Neuron (in vitro differentiated cells): ENCODE results near the gene NOP9.

Experiments used
- H2AFZ ChIP-seq: one replicate; pipeline ENCODE4 v1.6.1; 2013; ENCODE audit warnings: low read depth, mild to moderate bottlenecking, inconsistent platforms, low read length, moderate library complexity
- H3K27me3 ChIP-seq: one replicate; pipeline ENCODE4 v1.6.1; 2013; ENCODE audit warnings: low read length; ENCODE audit not compliant: insufficient read depth
- H3K36me3 ChIP-seq: one replicate; pipeline ENCODE4 v1.6.1; 2013; ENCODE audit warnings: low read length; ENCODE audit not compliant: insufficient read depth
- H3K4me1 ChIP-seq: one replicate; pipeline ENCODE4 v1.6.1; 2013; ENCODE audit warnings: low read length; ENCODE audit not compliant: insufficient read depth
- H3K4me3 ChIP-seq: 2 replicates; pipeline ENCODE4 v1.5.1; 2013; ENCODE audit warnings: mild to moderate bottlenecking, low read length, moderate library complexity
- H3K9me3 ChIP-seq: one replicate; pipeline ENCODE4 v1.6.1; 2013; ENCODE audit warnings: low read length

NOP9 gene

DNA sequence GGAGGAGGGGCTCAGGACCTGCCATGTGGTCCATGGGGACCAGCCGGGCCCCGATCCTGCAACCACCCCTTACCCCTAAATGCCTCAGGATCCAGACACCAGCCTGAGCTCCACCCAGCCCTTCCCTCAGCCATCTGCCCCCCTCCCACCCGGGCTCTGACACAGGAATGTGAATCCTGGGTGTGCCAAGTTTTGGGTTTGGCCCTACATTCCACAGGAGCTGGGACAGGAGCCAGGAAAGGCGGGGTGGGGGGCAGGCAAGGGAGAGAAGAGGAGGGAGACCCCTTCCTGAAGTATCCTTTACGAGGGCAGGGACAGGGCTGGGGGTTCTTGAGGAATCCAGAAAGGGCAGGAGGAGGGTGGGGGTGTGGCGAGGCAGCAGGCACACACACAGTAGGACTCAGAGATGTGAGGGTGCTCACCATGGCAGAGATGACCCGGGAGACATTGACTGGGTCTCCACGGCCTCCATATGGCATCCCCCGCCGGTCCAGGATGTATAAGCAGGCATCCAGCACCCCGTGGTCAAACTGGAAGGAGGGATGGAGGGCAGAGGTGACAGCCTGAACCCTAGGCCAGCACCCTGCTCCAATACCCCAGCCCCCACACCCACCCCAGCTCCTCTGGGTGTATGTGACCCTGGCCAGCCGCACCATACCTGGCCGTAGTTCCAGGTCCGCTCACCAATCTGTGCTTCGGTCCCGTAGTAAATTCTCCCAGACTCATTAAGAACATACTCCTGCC lies 40.2 kb upstream of the NOP9 start:
- H3K27me3 ChIP-seq: no peaks in the 10 kb centered on the region
- no peak overlapping the region for H3K4me3 ChIP-seq
- no peaks in the 10 kb centered on the region for H3K9me3 ChIP-seq

DNA sequence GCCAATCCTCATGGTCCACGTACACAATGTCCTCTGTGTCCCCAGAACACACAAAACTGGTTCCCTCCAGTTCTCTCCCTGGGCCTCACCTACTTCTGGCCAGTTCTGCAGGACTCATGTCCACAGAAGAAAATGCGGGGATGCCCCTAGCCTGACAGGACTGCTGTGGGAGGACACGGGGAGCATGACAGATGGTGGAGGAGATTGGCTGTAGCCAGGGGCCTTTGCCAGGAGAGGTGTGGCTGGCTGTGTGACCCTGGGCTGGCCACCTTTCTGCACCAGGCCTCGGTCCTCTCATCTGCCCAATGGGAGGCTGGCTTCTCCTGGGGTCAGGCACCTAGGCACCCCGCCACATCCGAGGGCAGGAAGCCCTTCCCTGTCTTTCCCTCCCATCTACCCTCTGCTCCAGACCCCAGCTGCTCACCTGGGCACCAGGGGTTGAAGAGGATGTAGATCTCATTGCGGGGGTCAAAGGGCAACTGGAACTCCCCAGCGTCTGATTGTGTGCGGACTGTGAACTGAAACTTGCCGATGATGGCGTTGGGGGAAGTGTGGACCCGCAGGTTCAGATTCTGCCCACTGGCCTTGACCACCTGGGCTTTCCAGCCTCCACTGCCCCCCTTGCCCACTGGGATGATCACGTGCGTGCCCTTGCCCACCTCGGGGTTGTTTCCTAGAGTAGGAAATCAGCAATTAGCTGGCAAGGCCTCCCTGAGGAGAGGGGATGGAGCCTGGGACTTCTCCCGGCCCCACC lies 39.4 kb upstream of the NOP9 start:
- H2AFZ ChIP-seq: no peak overlapping the region
- H3K4me1 ChIP-seq: no peaks in the 10 kb centered on the region
- H3K4me3 ChIP-seq: no peak overlapping the region
- H3K36me3 ChIP-seq: no peaks in the 10 kb centered on the region
- H3K27me3 ChIP-seq: no peaks in the 10 kb centered on the region
- no peaks in the 10 kb centered on the region for H3K9me3 ChIP-seq

More for the DNA sequence above, 40.2 kb upstream of the NOP9 start:
- no peak overlapping the region for H2AFZ ChIP-seq
- no peaks in the 10 kb centered on the region for H3K36me3 ChIP-seq
- H3K4me1 ChIP-seq: no peaks in the 10 kb centered on the region

DNA sequence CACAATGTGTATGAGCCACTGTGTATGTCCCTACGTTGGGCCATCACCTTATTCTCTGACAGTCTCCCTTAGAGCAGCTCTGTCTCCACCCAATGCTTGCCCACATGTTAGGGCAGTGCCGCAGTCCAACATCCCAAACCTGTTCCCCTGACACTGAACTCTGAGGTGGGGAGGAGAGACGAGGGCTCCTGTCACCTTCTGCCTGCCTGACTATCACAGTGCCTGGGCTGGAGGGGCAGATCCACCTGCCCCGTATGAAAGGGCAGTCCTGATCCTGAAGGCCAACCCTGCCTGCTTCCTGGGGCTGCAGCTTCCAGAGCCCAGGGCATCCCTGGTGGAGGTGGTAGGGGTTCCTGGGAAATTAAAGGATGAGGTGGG lies 38.9 kb upstream of the NOP9 start:
- Histone ChIP-seq H3K4me1 (no peaks in the 10 kb centered on the region), H3K27me3 (no peaks in the 10 kb centered on the region), H3K36me3 (no peaks in the 10 kb centered on the region), H3K4me3 (no peak overlapping the region), H3K9me3 (no peaks in the 10 kb centered on the region), H2AFZ (no peak overlapping the region)

DNA sequence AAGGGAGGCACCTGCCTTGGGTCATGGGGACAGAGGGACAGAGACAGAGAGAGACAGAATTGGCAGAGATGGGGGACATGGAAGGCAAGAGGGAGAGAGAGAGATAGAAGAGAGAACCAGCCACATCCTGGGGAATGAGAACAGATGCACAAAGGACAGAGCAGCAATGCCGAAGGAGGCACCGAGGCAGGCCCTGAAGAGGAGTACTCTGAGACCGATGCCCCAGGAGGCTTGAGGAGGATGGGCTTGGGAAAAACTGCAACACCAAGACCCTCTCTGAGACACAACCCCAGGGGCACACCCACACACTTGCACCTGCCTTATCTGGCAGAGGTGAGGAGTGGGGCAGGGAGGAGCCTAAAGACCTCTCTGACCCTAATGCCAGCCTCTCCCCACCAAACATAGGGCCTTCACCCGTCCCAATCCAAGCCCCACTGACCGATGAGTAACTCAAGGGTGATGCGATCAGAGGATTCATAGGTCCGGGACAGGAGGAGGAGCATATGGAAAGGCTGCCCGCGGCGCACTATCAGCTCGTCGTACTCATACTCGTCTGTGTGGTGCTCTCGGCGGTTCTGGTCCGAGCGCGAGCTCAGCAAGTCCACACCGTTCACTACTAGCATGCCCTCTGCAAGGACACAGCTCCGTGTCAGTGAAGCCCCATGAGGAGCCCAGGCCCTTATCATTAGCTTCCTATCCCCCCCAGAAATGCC lies 38.2 kb upstream of the NOP9 start:
- Histone ChIP-seq H3K27me3 (no peaks in the 10 kb centered on the region), H3K36me3 (peaks cover 3% of the 10 kb centered on the region), H3K4me3 (no peak overlapping the region), H2AFZ (no peak overlapping the region), H3K4me1 (no peaks in the 10 kb centered on the region), H3K9me3 (no peaks in the 10 kb centered on the region)

DNA sequence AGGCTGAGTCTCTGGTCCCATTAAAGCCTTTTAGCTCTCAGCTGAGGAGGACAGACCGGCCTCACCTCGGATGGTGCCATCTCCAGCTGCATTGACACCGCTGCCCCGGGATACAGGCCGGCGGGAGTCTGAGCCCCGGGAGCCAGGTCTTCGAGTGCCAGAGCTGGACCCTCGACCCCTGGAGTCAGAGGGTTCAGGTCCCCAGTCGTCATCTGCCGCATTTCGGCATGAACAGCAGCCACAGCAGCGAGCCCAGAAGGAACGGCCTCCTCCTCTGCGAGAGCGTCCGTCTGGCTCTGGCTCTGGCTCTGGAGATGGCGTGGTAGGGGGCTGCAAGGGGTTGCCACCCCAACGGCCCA lies 37.7 kb upstream of the NOP9 start:
- peaks cover 7% of the 10 kb centered on the region for H3K36me3 ChIP-seq
- no peak overlapping the region for H3K4me3 ChIP-seq
- H2AFZ ChIP-seq: no peak overlapping the region

DNA sequence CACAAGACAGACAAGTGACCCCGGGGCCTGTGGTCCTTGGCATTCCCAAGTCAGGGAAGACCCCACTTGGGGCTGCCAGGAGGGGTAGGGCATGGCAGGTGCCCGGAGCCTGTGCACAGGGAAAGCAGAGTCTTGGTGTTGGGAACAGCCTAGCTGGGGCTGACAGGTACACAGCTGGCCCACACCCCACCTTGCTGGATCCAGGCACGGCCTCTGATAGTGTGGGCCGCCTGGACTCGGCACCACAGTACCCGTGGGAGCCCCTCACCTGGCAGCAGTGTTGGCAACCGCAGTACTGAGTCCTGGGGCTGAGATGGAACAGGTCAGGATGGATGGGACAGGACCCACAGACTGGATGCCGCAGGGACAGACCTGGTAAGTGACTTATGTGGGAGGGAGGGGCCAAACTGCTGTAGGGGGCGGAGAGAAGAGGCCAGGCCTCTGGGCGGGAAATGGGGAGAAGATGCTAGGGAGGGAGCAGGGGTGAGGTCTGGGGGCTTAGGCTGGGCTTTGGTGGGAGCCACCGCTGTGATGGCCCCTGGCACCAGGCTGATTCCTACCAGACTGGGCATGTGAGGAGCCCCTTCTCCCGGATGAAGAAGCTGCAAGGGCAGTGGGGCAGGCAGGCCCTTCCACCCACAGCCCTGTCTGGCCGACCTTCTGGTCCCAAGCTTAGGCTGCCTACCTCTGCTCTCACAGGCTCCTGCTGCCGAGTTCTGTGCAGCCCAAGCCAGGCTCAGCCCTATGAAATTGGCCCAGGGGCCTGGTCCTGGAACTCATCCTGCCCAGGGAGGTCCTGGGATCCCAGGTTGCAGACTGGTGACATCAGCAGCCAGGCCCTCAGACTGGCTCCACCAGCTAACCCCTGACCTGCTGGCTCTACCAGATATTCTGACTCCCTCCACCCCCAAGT lies 36.6 kb upstream of the NOP9 start, which contains the start of gene TGM1:
Gene TGM1 (minus strand): TSS at position 357 of the 913 bp plus-strand sequence. CDS start 825 bp downstream, outside the sequence.
- Histone ChIP-seq H3K27me3 (no peaks in the 10 kb centered on the region), H3K9me3 (no peaks in the 10 kb centered on the region), H3K4me1 (no peaks in the 10 kb centered on the region), H3K4me3 (no peak within 1 kb of the TSS), H2AFZ (no peak within 1 kb of the TSS), H3K36me3 (peaks cover 11% of the 10 kb centered on the region)

More for the DNA sequence above, 37.7 kb upstream of the NOP9 start:
- H3K27me3 ChIP-seq: no peaks in the 10 kb centered on the region
- H3K9me3 ChIP-seq: no peaks in the 10 kb centered on the region
- H3K4me1 ChIP-seq: no peaks in the 10 kb centered on the region

DNA sequence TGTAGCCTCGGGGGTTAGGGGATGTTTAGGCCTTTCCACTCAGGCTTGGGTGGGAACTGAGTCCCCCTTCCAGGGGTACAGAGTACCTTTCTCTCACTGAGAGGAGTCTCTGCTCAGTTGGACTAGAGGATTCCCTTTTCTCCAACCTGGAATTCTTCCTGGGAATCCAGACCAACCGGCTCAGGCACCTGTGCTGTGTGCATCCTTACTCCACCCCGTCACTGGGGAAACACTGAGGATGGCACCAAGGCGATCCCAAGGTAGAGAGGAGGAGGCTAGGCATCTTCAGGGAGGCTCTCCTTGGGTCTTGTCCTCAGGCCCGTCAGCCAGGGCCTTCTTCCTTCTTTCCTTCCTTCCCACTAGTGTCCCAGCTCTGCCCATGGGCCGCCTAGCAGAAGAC lies 35.8 kb upstream of the NOP9 start:
- Histone ChIP-seq H3K4me1 (no peaks in the 10 kb centered on the region), H3K9me3 (no peaks in the 10 kb centered on the region), H3K36me3 (peaks cover 11% of the 10 kb centered on the region), H2AFZ (no peak overlapping the region), H3K4me3 (no peak overlapping the region), H3K27me3 (no peaks in the 10 kb centered on the region)

DNA sequence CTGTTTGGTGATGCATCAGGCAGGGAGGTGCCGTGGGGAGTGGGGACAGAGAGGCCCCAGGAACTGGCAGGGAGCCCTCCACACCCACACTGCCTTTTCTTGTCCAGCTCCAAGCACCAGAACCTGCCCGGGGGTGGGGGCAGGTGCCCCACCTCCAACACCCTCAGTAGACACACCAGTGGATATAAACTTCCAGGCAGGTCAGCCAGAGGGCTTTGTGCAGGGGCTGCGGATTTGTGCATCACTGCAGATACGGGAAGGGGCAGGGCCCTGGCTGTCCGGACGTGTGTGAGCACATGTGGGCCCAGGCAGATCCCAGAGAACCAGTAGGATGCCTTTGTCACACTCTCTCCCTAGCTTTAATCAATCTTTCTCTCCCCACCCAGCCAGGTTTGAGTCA lies 35.4 kb upstream of the NOP9 start:
- H2AFZ ChIP-seq: no peak overlapping the region
- H3K27me3 ChIP-seq: no peaks in the 10 kb centered on the region
- H3K9me3 ChIP-seq: no peaks in the 10 kb centered on the region
- no peaks in the 10 kb centered on the region for H3K4me1 ChIP-seq
- H3K36me3 ChIP-seq: peaks cover 11% of the 10 kb centered on the region
- H3K4me3 ChIP-seq: no peak overlapping the region

GRCh38 chr14:24266344-24267244 lies 33.1 kb upstream of the NOP9 start:
- H2AFZ ChIP-seq: no peak overlapping the region
- no peaks in the 10 kb centered on the region for H3K9me3 ChIP-seq
- H3K27me3 ChIP-seq: no peaks in the 10 kb centered on the region
- H3K36me3 ChIP-seq: peaks cover 11% of the 10 kb centered on the region
- H3K4me3 ChIP-seq: no peak overlapping the region
- H3K4me1 ChIP-seq: peaks cover 3% of the 10 kb centered on the region

DNA sequence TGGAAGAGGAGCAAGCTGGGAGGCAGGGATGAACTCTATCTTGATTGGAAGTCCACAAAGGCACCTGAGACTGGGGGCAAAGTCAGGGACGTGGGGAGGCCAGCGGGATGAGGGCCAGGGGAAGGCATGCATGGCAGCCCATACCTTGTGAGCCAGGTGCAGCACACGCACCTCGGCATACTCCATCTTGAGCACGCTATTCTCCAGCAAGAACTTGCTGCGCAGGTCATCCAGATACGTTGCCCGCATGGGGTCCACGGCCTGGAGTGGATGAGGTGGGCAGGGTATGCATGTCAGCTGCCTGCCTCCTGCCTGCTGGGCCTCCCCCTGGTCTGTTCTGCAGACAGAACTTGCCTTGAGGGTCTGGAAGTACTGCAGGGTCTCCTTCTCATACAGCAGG lies 32.1 kb upstream of the NOP9 start:
- H3K9me3 ChIP-seq: no peaks in the 10 kb centered on the region
- no peak overlapping the region for H2AFZ ChIP-seq
- no peaks in the 10 kb centered on the region for H3K27me3 ChIP-seq
- H3K4me3 ChIP-seq: no peak overlapping the region
- peaks cover 11% of the 10 kb centered on the region for H3K36me3 ChIP-seq
- peaks cover 9% of the 10 kb centered on the region for H3K4me1 ChIP-seq

GRCh38 chr14:24268225-24268624 lies 31.4 kb upstream of the NOP9 start:
- H3K4me3 ChIP-seq: no peak overlapping the region
- H3K4me1 ChIP-seq: peaks cover 9% of the 10 kb centered on the region
- no peak overlapping the region for H2AFZ ChIP-seq
- H3K9me3 ChIP-seq: no peaks in the 10 kb centered on the region
- no peaks in the 10 kb centered on the region for H3K27me3 ChIP-seq
- peaks cover 11% of the 10 kb centered on the region for H3K36me3 ChIP-seq

DNA sequence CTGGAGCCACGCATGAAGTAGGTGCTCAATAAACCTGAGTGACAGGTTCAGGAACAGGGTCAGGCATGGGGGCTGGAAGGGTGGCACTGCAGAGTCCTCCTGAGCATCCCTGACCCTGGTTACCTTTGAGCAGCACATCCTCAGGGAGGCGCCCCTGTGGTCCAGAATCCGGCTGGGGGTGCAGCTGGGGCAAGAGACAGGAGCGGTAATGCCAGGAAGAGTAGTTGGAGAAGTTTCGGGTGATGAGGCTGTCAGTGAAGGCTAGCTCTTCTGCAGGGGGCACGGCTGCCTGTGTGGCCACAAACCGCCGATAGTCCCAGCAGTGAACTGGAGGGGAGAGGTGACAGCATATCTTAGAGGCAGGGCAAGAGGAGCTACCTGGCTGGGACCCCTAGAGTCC lies 30.3 kb upstream of the NOP9 start:
- Histone ChIP-seq H3K4me1 (peaks cover 9% of the 10 kb centered on the region), H3K9me3 (no peaks in the 10 kb centered on the region), H3K4me3 (no peak overlapping the region), H3K36me3 (peaks cover 11% of the 10 kb centered on the region), H2AFZ (no peak overlapping the region), H3K27me3 (no peaks in the 10 kb centered on the region)
